Lower leg skin (tissue), 4 donors: ENCODE results near the gene KXD1. TPM values are rescaled to one million over a fixed set of nuclear protein-coding genes. Genes with fewer than 3 reads are reported as not detected.

Source experiments
- DNase-seq, 2 donors: peaks; one replicate each; pipeline ENCODE4 v3.0.0-alpha.2; 2019; ENCODE audit warnings: low spot score in 2 of 2
- H3K4me3 ChIP-seq: fragments of 200-600 bp; sonication (generic); 2 replicates; pipeline ENCODE4 v1.5.1; 2017; ENCODE audit warnings: mild to moderate bottlenecking, low read depth; ENCODE audit not compliant: poor library complexity, severe bottlenecking
- CTCF ChIP-seq, 3 donors: fragments of 450-650 bp; IDR thresholded peaks; one replicate each; pipeline ENCODE4 v1.5.1; 2016; ENCODE audit warnings: antibody characterized with exemption in 3 of 3, mild to moderate bottlenecking in 3 of 3, moderate library complexity in 2 of 3
- POLR2A ChIP-seq, 2 donors: fragments of 450-650 bp; IDR thresholded peaks; one replicate each; pipeline ENCODE4 v1.6.1; 2016 to 2017; ENCODE audit warnings: antibody characterized with exemption in 2 of 2, mild to moderate bottlenecking in 1 of 2, moderate library complexity in 1 of 2
- WGBS, 2 donors: methylation state at CpG; one replicate each; pipeline ENCODE4 v1.1.5; 2018; 5-methylcytosine and 5-hydroxymethylcytosine counted together
- intact Hi-C: fragments of 100-400 bp; cut with DNase I; formaldehyde crosslinking; loops from one replicate; pipeline ENCODE4 v1.15.0; 2023; ENCODE audit warnings: low total_unique reads
- total RNA-seq, 4 donors: library from RNA; depleted of rRNA; stranded (reverse); fragments of >200 nt; gene quantifications; one replicate each; pipeline ENCODE4 v1.1.0, GENCODE V29; 2016

Gene KXD1
- total RNA-seq, 4 donors from 2014 or later, result 61.9 to 98.5 (median 89.7) TPM

DNA sequence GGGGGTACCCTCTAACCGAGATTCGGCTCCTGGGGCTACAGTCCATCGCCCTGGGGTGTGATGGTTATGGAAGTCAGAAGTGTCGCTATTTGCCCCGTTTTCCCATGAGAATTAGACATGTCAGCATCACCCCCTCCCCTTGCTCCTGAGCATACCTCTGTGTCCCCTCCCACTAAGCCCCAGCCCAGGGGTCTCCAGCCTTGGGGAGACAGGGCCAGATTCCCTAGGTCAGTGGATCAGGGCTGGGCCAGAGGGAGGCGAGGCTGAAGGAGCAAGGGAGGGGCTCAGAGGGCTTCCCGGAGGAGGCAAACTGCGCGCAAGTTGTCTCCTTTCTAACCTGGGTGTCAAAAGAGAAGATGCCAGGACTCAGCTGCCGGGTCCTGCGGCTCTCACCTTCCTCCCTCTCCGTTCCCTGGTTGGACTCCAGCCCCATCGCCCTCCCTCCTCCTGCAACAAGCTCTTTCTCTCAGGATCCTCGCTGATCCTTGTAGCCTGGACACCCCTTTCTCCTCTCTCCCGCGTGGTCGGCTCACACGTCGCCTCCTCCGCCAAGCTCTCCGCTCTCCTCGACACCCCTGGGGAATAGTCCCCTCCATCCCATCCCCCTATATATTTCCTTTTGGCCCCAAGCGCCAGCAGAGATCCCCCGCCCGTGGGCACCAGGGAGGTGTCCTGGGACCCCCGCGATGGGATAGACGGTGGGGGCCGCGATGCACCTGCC is 54.5 kb downstream of the KXD1 start:
- intact Hi-C loops, result no loop called here
- no peak overlapping the region for H3K4me3 ChIP-seq
- no peak for DNase-seq
- 1 to 3% methylated on average over 29 to 30 of the region's 30 CpGs for WGBS, 2 donors
- TF ChIP-seq POLR2A (IDR thresholded peaks at IDR 0.05), result no peak
- no peak for TF ChIP-seq CTCF (IDR thresholded peaks at IDR 0.05)

GRCh38 chr19:18612772-18613588 is 55.3 kb downstream of the KXD1 start, which contains the start of gene TMEM59L:
TSS of gene TMEM59L (plus strand) at chr19:18612870. CDS start at chr19:18612959, 89 bp downstream.
- 5 to 11% methylated on average over 14 to 45 of the region's 70 CpGs for WGBS, 2 donors
- DNase-seq, result no peak
- intact Hi-C loops, result no loop called here

DNA sequence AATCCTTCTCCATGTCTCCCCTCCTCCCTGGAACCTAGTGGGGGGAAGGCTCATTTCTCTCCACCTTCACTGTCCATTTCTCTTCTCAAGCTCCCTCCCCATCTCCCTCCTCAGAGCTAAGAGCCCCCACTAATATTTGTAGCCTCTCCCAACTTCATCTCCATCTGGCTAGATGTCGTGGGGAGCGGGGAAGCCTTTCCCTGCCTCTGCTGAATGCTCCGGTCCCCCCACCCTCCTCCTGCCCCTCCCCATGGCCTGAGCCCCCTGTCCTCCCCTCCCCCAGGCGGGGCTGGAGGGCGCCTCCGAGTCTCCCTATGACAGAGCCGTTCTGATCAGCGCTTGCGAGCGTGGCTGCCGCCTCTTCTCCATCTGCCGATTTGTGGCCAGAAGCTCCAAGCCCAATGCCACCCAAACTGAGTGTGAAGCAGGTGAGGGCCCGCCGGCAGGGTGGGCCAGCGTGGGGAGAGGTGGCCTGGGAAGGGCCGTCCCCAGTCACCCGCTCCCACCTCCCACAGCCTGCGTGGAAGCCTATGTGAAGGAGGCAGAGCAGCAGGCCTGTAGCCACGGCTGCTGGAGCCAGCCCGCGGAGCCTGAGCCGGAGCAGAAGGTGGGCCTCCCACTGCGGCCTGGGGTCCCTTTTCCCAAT is 56.0 kb downstream of the KXD1 start:
- no peak overlapping the region for H3K4me3 ChIP-seq
- DNase-seq, result no peak
- WGBS, 2 donors, result 45 to 56% methylated on average over 21 to 22 of the region's 23 CpGs
- TF ChIP-seq CTCF (IDR thresholded peaks at IDR 0.05) (no peak), POLR2A (IDR thresholded peaks at IDR 0.05) (no peak)
- intact Hi-C loops, result no loop called here

More at GRCh38 chr19:18612772-18613588, 55.3 kb downstream of the KXD1 start, which contains the start of gene TMEM59L:
- no peak within 1 kb of the TSS for H3K4me3 ChIP-seq
- TF ChIP-seq POLR2A (IDR thresholded peaks at IDR 0.05) (no peak), CTCF (IDR thresholded peaks at IDR 0.05) (no peak)

DNA sequence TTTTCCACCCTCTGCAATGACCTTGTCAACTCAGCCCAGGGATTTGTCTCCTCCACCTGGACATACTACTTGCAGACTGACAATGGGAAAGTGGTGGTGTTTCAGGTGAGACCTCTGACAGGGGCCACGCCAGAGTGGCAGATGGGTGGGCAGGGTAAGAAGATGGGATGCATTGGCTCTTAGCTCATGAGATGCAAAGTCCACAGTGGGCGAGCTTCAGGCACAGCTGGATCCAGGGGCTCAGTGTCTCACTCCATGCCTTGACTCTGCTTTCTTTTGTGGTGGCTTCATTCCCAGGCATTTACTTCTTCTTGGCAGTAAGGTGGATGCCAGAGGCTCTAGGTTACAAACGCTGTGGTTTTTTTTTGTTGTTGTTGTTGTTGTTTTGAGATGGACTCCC is 58.4 kb downstream of the KXD1 start:
- DNase-seq, result no peak
- 83 to 87% methylated on average over 3 of the region's 3 CpGs for WGBS, 2 donors

GRCh38 chr19:18617562-18617961 is 59.9 kb downstream of the KXD1 start:
- no peak for DNase-seq
- TF ChIP-seq POLR2A (IDR thresholded peaks at IDR 0.05), result no peak
- TF ChIP-seq CTCF (IDR thresholded peaks at IDR 0.05), result no peak
- intact Hi-C loops, result no loop called here
- no peak overlapping the region for H3K4me3 ChIP-seq

More for the DNA sequence above, 58.4 kb downstream of the KXD1 start:
- H3K4me3 ChIP-seq, result no peak overlapping the region
- intact Hi-C loops, result no loop called here
- TF ChIP-seq POLR2A (IDR thresholded peaks at IDR 0.05), result no peak
- TF ChIP-seq CTCF (IDR thresholded peaks at IDR 0.05), result no peak
